Measurements from ENCODE around the gene WFIKKN1. TPM values are rescaled to one million over a fixed set of nuclear protein-coding genes. Genes with fewer than 3 reads are reported as not detected.

Gene WFIKKN1
- total and polyA plus RNA-seq, 2 of the 4 experiments (the other 2 are of a cell fraction), result 0.10 TPM; not detected in 1

DNA sequence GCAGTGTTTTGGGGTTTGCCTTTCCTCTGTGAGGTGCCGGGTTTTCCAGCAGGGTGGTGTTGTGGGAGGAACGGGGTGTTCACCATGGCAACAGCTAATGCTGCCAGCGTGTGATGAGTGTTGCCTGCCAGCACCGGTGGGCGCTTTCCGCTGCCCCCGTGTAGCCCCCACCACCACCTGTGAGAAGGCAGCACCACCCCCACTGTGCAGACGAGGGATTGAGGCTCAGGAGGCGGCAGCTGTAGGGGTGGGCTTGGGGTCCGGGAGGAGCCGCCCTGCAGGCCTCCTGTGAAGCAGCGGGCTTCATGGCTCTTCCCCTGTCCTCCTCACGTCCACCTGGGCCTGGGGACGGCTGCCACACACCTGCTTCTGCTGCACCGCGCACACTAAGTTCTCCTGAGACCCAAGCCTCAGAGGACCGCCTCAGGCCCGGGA is 35.7 kb upstream of the WFIKKN1 start:
- TF ChIP-seq MXI1 (IDR thresholded peaks at IDR 0.05; ENCODE audit: borderline replicate concordance, low read depth, low read length), result no peak
- peaks cover 62% of the 10 kb centered on the region for H4K20me1 ChIP-seq (ENCODE audit: insufficient read depth, low read length)
- in situ Hi-C loops (cut with MboI; ENCODE audit: low sequenced_read_pairs), result no loop called here

More for the DNA sequence above, 35.7 kb upstream of the WFIKKN1 start:
- ATAC-seq (ENCODE audit: low read depth), result no peak
- Histone ChIP-seq H2AK5ac (ENCODE audit: low read depth, low read length) (no peak overlapping the region), H2AFZ (replicated peaks; ENCODE audit: low read length, poor library complexity) (no peak overlapping the region), H3K9me1 (ENCODE audit: insufficient read depth, low read length) (peaks cover 12% of the 10 kb centered on the region; the same call in 1 of the 2 replicates), H3K4me2 (ENCODE audit: low read depth, low read length) (no peak overlapping the region), H2BK15ac (ENCODE audit: low read depth, low read length) (no peak overlapping the region), H3K23ac (ENCODE audit: low read depth, low read length) (no peak overlapping the region), H2BK20ac (ENCODE audit: low read depth, low read length) (no peak overlapping the region), H3K36me3 (ENCODE audit: control insufficient read depth, insufficient read depth, low read length) (peaks cover 8% of the 10 kb centered on the region; the same call in 1 of the 2 replicates), H3K27me3 (ENCODE audit: control insufficient read depth, insufficient read depth, low read length) (no peaks in the 10 kb centered on the region), H3K4me3 (ENCODE audit: insufficient read depth, low read depth, low read length) (no peak overlapping the region), H3K56ac (ENCODE audit: extremely low read depth, insufficient read depth, low read length) (no peak overlapping the region), H3K4ac (ENCODE audit: low read depth, low read length) (no peak overlapping the region), H3K9ac (ENCODE audit: low read depth, low read length) (no peak overlapping the region), H3K27ac (ENCODE audit: insufficient read depth, low read length) (no peak overlapping the region), H3K79me1 (ENCODE audit: low read depth in 1 of 2, low read length in 2 of 2) (peaks cover 22 to 85% of the 10 kb centered on the region in 2 experiments; a peak in 3 of 4 replicates), H2BK120ac (ENCODE audit: low read depth, low read length) (no peak overlapping the region), H4K5ac (ENCODE audit: low read depth, low read length) (no peak overlapping the region), H3K14ac (replicated peaks; ENCODE audit: low read depth, low read length) (no peak overlapping the region), H3K9me3 (ENCODE audit: control insufficient read depth, insufficient read depth, low read length) (no peaks in the 10 kb centered on the region), H2BK5ac (ENCODE audit: low read depth, low read length, poor library complexity, severe bottlenecking) (no peak overlapping the region), H4K8ac (ENCODE audit: low read depth in 2 of 2, low read length in 2 of 2) (no peak overlapping the region), H3K4me1 (ENCODE audit: control insufficient read depth, insufficient read depth, low read length) (peaks cover 7% of the 10 kb centered on the region; the same call in 1 of the 2 replicates), H2AK9ac (replicated peaks; ENCODE audit: low read depth, low read length, poor library complexity) (no peak overlapping the region), H3K18ac (ENCODE audit: low read depth, low read length) (no peak overlapping the region), H4K91ac (ENCODE audit: insufficient read depth, low read depth, low read length) (no peak overlapping the region)
- CTCF ChIA-PET, result no interaction called here
- no TSS peak for BruUV-seq (replicated peaks)
- intact Hi-C loops (cut with micrococcal nuclease), result no loop called here
- WGBS, 2 experiments (ENCODE audit: extremely low coverage in 2 of 2, insufficient read length in 1 of 2), result 88% methylated on average over 3 of the region's 18 CpGs; no CpG with 5 or more reads in 1 of the 2 experiments
- dilution Hi-C loops (cut with HindIII; ENCODE audit: low sequenced_read_pairs, unreplicated experiment), result no loop called here
- DNase-seq, result no peak
- POLR2A ChIA-PET (ENCODE audit: unreplicated experiment), result no interaction called here
